Stimulated activated CD4-positive, alpha-beta T cell treated with anti-CD3 and anti-CD28 coated beads, Interleukin-2, amount 100 ng/mL, for 4 hours (primary cell): ENCODE results near the gene ARSA.
"Not testable (repeated sequence)": the region's sequence is repeated elsewhere in the genome, so short reads cannot be mapped to it uniquely, and the experiment has no call there.

Experiments used
- DNase-seq: peaks from one replicate; pipeline ENCODE4 v3.0.0-alpha.2; 2020; ENCODE audit warnings: low read depth

Gene ARSA

DNA sequence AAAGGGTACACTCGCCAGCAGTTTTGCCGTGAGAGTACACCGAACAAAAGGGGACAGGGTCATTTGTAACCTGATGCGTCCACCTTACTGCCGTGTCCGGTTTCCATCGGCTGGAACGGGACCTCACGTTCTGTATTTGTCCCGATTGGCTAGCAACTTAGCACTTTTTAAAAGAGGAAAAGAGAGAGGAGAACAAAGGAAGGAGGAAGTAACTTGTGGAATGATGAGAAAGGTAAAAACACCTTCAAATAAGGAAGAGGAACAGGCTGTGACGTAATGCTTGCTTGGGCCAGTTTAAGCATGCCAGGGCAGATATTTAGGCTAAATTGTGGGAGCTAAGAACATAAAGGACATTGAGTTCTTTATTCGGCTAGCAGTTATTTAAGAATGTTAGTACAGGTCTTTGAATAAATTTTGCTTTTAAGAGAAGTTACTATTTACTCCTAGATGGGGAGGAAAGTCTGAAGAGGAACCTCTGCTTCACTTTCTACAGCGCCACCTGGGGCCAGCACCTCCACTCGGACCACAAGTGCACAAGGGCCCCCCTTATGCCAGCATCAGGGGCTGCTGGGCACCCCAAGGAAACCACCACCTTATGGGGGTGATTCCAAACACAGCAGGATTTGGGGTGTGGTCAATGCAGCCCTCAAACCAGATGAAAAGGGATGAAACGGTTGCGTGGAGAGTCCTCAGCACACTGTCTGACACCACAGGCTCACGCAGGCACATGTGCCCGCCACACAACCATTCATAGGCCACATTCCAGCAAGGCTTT, 5.8 kb downstream of the ARSA start:
- no peak for DNase-seq

- DNase-seq, result no peak
Measured at GRCh38 chr22:50621356-50621880, 6.5 kb downstream of the ARSA start.

DNA sequence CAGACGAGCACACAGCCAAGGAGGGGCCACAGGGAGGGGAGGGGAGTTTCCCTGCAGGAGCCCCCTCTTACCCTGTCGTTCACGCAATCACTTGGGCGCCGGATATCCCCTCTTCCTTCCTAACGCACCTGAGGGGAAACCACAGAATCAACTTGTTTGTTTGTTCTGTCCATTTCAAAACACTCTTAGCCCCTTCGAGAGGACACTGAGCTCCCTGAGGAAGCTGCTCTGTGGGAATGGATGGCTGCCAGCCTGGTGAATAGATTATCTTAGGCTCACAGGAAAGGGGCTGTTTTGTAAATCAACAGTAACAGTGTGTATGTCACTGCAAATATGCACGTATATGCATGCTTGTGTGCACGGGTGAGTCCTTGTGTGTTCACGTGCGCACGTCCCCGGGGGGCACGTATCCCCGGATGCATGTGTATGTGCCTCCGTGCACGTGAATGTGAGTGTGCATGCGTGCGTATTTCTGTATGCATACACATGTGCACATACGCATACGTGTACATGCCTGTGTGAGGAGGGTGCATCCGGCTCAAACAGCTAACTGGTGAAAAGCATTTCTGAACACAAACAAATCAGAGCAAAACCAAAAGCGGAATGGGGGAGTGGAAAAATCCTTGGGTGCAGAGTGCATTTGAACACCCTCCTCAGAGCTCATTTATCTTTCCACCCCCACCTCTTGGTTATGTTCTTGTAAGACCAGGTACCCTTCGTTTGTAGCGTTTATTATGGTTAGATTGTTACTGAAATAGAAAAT, 7.2 kb downstream of the ARSA start:
- DNase-seq, result no peak

DNA sequence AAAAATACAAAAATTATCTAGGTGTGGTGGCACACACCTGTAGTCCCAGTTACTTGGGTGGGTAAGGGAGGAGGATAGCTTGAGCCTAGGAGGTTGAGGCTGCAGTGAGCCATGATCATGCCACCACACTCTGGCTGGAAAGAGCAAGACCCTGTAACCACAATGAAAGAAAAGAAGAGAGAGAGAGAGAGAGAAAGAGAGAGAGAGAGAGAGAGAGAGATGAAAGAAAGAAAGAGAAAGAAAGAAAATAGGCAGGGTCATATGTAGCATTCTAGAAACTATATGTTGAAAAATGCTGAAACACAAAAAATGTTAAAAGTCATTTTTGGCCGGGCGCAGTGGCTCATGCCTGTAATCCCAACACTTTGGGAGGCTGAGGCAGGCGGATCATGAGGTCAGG, 13.7 kb downstream of the ARSA start:
- DNase-seq, result not testable (repeated sequence)

- DNase-seq, result no peak
Measured at GRCh38 chr22:50613291-50613981, 14.5 kb downstream of the ARSA start.

DNA sequence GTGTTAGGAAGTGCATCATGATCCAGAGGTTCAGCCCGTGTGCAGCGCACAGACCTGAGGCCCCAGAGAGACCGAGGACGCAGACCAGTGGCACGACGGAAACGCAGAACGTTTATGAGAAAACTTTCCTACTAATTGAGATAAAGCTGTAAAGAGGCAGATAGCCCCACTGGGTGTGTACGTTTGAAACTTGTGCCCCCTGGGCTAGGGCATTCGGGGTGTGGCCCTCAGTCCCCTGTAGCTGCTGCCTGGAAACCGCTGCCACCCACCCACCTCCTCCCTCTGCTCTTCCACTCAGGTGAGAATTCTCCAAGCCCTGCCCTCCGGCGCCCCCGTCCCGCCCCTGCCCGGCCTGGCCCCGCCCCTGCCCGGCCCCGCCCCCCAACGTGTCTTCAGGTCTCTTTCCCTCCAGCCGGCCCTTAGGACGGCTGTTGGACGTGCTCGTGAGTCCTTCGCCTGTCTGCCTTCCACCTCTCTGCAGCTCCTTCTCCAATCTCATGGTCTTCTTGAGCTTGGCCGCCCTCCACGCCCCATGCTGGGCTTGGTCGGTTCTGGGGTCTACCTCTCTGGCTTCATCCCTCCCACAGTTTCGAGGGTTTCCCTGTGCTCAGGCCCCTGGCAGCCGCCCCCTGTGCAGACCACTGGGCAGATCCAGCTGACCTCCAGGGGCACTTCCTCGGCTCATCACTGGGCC, 15.3 kb downstream of the ARSA start:
- no peak for DNase-seq

- DNase-seq, result no peak
Measured at GRCh38 chr22:50612168-50612527, 15.8 kb downstream of the ARSA start.

DNA sequence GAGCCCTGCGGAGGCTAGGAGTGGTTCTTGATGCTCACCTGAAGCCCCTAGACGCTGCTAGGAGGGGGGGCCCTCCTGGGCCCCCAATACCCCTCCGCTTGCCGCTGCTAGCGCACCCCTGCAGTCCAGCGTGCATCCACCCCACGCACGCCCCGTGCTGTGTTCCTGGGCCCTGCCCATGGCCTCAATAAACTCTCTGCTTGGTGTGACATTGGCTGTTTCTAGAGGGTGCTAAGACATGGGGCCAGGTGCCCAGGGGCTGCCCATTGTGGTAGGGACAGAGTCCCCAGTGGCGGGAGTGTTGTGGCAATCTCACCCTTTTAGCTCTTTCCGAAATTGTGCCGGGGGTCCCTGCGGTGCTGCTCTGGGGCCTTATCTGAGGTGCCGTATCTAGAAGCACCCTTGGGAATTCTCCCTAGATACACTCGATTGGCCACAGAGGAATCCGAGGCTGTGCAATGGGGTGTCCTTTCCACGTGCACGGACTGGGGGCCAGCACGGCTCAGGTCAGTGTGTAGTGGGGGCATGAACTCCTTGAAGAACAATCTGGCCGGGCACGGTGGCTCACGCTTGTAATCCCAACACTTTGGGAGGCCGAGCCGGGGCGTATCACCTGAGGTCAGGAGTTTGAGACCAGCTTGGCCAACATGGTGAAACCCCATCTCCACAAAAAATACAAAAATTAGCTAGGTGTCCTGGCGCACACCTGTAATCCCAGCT, 16.5 kb downstream of the ARSA start:
- no peak for DNase-seq

DNA sequence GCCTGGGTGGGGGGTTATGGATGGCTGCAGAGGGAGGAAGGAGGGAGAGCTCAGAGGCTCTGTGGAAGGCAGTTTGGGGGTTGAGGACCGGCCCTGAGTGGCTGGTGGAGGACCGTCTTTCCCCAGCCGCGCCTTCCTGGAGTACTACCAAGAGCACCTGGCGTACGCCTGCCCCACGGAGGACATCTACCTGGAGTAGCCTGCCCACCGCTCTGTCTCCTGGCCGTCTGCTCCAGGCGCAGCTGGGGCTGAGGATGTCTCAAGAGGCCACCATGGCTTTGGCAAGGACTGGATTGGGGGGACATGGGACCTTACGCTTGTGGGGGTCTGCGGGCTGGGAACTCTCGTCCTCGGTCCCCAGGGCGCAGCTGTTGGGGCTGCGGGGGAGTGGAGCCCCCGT, 17.4 kb downstream of the ARSA start:
- no peak for DNase-seq

- DNase-seq, result no peak
Measured at GRCh38 chr22:50610041-50610451, 17.9 kb downstream of the ARSA start.

GRCh38 chr22:50609599-50609998, 18.4 kb downstream of the ARSA start:
- DNase-seq, result no peak

DNA sequence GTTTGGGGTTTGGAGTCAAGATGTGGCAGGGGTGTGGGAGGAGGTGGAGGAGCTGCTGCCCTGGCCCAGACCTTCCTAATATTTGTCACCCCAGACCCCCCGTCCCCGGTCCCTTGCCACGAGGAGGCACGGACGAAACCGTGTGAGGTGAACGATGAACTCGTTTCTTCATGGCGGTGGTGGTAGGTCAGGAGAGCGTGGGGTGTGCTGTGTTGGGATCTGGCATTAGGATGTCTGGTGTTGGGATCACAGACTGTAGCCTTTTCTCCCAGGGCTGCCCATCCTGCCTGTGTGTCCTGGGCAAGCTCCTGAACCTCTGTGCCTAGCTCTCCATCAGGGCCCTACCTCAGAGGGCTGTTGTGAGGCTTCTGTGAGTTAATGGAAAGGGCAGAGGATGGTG, 19.0 kb downstream of the ARSA start:
- DNase-seq, result no peak

DNA sequence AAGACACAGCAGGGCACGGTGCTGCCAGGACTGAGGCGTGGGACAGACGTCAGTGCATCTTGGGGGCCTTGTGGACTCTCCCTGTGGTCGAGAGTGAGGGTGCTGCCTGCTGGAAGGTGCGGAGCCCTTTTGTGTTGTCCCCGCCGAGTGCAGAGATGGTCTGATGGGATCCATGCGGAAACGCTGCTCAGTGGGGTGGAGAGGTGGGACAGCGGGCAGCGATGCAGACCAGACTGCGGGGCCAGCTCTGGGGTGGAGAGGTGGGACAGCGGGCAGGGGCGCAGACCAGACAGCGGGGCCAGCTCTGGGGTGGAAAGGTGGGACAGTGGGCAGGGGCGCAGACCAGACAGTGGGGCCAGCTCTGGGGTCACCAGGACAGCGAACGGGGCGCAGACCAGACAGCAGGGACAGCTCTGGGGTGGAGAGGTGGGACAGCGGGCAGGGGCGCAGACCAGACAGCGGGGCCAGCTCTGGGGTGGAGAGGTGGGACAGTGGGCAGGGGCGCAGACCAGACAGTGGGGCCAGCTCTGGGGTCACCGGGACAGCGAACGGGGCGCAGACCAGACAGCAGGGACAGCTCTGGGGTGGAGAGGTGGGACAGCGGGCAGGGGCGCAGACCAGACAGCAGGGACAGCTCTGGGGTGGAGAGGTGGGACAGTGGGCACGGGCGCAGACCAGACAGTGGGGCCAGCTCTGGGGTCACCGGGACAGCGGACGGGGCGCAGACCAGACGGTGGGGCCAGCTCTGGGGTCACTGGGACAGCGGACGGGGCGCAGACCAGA, 19.7 kb downstream of the ARSA start:
- not testable (repeated sequence) for DNase-seq

GRCh38 chr22:50607659-50608020, 20.3 kb downstream of the ARSA start:
- no peak for DNase-seq

- no peak for DNase-seq
Measured at GRCh38 chr22:50606946-50607658, 20.9 kb downstream of the ARSA start.

GRCh38 chr22:50606165-50606945, 21.6 kb downstream of the ARSA start:
- DNase-seq, result no peak

- DNase-seq, result no peak
Measured at GRCh38 chr22:50605613-50606074, 22.3 kb downstream of the ARSA start.

- no peak for DNase-seq
Measured at GRCh38 chr22:50605002-50605612, 22.8 kb downstream of the ARSA start.
